Measurements from ENCODE around the gene ACTL10.

ACTL10 gene

DNA sequence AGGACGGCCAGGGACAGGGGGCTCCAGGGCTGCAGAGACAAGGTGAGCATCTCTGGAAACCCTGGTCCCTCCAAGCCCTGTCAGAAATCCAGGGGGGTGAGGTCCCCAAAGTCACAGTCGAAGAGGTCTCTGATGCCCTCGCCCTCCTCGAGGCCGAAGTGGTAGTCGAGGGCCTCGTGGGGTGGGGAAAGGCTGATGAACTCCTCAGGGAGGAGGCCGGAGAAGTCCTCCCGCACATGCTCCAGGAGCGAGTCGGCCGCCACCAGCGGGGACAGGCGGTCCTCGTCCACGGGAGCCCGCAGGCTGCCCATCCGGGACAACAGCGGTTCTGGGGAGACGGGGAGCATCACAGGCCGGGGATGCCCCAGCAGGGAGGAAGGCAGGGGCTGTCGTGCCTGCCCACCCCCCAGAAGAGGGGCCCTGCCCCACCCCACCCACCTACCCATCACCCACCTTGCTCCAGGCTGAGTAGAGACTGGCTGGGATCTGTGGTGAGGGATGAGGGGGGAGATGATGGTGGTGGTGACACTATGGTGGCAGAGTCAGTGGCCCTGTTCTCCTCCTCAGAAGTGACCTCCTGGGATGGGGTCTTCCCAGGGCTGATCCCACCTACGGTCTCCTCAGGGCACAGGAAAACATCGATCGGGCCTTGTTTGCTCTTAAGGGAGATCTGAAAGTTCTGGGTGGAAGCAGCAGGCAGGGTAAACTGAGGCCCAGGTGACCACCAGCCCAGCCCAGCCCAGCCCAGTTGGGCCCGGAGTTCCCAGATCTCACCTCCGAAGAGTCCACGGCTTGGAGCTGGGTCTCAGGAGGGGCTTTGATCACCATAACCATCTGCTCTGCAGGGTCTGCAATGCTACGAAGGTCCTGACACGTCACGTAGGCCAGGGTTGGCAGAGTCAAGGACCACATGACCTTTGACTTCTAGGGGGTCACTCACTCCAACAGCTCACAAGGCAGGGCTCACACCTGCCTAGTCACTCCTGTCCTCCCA is 10.2 kb downstream of the ACTL10 start:
- DNase-seq (ENCODE audit: low read depth in 2 of 2) = no peak

DNA sequence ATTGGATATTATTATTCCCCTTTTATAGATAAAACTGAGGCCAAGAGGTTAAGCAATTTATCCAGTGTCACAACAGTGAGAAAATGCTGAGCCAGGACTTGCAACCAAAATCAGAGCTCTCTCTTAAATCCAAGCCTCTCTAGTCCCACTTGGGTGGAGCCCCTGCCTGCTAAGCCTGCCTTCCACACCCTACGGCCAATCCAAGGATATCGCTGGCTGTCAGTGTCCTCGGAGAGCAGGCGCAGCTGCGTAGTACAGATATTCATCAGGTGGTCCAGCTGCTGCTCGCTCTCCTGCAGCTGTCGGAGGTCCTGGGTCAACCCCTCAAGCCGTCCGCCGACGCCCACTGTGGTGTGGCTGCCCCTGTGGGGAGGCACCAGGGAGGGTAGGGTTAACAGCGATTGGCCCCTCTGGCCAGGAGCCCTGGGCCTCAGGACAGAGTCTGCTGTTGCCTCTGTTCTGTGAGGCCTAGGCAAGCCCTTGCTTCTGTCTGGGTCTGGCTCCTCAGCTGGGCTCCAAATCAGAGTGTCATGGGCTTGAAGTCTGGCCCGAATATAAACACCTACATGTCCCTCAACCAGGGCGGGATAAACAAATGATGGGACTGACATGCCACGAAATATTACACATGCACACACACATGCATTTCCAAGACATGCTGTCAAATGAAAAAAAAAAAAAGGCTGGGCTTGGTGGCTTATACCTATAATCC is 11.4 kb downstream of the ACTL10 start:
- DNase-seq (ENCODE audit: low read depth in 2 of 2) = no peak

DNA sequence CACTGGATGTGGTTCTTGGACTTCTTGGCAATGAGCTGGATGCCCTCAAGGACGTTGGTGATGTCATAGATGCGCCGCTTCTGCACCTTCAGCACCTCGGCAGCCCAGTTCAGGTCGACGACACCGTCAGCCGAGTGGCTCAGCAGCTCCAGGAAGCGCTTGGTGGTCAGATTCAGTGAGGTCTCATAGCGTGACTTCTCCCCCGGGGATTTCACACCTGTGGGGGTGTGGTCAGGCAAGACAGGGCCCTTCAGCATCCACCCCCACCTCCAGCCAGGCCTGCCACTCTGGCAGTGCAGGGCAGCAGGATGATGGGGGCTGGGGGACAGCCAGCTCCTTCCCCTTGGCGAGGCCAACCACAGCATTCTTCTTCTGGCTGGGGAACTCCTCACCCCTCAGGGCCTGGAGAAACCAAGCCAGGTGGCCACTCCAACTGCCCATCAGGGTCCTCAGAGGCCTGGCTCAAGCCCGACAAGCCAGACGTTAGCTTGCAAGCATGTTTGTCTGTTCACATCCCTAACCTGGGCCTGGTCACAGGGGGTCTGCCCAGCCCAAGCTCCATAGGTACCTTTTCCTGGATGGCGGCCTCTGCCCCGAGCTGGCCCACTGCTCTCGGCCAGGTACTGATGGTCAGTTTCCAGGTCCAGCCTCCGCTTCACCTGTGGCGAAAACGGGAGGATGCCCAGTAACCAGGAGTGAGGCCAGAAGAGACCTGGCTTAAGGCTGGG is 13.2 kb downstream of the ACTL10 start:
- DNase-seq (ENCODE audit: low read depth in 2 of 2) = no peak

DNA sequence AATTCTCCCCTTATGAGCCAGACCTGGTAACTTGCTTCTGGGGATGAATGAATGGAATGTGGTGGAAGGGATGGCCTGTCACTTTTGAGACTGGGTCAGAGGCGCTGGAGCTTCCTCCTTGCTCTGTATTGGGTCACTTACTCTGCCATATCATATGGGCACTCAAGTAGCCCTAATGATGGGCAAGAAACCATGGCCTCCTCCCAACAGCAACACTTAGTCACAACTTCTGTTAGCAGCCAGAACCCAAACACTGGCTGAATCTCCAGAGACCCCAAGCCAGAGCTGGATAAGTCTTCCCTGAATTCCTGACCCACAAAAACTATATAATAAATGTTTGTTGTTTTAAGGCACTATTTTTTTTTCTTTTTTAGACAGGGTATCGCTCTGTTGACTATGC is 13.9 kb downstream of the ACTL10 start:
- DNase-seq (ENCODE audit: low read depth in 2 of 2) = no peak

DNA sequence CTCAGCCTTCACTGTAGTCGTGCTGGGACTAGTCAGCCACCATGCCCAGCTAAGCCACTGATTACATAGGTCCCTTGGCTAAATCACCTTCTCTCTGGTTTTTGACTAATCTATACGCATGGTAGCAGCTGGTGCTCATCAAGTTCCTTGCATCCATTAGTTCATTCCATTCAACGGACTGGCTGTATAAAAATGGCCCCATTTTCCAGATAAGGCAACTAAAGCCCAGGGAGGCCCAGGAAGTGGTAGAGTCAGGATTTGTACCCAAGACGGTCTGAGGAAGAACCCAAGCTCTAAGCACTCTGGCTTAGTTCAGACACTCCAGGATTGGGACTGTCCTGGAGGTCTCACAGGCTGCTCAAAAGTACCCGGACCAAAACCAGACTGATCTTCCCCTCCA is 14.5 kb downstream of the ACTL10 start:
- DNase-seq (ENCODE audit: low read depth in 2 of 2) = no peak

DNA sequence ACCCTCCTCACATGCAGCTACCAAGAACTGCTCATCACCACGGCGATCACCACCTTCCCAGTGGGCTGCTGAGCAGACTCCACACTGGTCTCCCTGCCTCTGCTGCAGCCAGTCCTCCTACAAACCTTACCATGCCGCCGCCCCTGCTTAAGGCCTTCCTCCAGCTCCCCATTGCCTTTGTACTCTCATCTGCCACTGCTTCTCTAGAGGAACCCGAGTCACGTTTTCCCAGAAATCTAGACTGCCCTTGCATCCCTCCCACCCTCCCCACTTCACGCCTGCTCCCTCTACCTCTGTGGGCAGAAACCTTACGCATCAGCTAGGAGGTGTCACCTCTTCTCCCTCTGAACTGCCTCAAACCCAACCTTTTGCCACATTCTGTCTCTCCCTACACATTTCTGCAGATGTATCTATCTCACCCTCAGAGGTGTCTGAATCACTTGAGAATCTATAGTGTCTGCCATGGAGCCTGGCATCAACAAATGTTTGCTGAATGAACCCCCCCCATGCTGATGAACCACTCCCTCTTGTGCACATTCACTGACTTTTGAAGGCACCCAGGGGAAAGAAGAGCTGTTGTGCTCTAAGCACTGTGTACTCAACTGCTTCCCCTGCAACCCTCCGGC is 15.1 kb downstream of the ACTL10 start:
- no peak for DNase-seq (ENCODE audit: low read depth in 2 of 2)

DNA sequence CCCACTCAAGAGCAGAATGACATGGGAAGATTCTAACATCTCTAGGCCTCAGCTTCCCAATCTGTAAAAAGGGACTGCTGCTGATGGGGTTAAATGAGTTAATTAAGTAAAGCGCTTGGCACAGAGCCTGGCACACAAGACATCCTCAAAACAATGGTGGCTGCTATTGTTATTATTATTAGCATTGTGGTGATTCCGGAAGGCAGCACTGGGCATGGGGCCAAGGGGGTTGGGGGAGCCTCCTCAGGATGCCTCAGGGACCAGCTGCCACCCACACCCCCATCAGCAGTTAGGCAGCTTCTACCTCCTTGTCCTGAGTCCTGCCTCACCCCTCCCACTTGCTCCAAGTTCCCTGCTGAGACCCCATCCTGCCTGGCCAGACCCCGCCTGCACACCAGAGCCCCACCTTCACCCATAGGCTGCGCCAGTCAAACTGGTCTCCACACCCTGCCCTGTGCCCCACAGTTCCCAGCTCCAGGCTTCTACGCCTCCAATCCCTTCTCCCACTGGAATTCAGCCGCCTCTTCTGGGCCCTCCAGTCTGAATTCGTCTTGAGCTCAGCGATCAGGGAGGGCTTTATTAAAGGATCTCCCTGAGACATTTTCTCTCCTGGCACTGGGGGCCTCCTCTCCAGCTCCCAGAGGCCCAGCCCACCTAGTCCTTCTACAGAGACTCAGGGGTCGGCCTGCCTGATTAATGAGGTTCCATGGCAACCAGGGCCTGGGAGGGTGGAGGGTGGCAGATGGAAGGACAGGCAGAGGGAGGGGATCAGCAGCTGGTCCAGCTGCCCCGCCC is 18.0 kb downstream of the ACTL10 start:
- DNase-seq (ENCODE audit: low read depth in 2 of 2) = no peak

DNA sequence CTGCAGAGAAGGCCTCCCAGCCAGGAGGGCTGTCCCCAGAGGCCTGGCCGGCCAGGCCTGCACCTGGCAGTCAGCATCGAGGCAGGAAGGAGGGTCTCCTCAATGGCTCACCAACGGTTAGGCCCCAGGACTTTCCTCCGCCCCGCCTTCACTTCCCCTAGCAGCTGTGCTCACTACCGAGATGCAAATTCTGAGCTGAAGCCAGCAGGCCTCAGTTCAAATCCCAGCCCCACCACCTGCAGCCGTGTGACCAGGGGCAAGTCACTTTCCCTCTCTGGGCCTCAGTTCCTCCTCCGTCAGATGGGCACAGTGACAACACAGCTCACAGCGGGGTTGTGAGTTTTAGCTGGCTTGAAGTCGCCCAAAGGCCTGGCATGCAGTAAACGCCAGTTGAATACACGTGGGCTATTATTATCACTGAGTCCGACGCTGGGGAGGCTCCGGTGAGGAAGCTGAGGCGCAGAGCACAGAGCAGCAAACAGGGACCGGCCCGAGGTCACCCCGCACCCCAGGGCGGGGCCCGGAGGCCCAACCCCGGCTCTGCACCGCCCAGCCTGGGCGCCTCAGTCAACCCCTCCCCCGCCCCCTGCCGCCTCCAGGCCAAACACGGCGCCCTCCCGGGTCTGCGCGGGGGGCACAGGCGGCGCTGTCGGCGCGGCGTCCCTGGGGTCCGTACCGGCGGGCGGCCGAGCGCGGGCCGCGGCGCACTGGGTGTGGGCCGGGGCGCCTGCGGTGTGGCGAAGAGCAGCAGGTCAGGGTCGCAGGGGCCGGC is 18.8 kb downstream of the ACTL10 start:
- no peak for DNase-seq (ENCODE audit: low read depth in 2 of 2)

DNA sequence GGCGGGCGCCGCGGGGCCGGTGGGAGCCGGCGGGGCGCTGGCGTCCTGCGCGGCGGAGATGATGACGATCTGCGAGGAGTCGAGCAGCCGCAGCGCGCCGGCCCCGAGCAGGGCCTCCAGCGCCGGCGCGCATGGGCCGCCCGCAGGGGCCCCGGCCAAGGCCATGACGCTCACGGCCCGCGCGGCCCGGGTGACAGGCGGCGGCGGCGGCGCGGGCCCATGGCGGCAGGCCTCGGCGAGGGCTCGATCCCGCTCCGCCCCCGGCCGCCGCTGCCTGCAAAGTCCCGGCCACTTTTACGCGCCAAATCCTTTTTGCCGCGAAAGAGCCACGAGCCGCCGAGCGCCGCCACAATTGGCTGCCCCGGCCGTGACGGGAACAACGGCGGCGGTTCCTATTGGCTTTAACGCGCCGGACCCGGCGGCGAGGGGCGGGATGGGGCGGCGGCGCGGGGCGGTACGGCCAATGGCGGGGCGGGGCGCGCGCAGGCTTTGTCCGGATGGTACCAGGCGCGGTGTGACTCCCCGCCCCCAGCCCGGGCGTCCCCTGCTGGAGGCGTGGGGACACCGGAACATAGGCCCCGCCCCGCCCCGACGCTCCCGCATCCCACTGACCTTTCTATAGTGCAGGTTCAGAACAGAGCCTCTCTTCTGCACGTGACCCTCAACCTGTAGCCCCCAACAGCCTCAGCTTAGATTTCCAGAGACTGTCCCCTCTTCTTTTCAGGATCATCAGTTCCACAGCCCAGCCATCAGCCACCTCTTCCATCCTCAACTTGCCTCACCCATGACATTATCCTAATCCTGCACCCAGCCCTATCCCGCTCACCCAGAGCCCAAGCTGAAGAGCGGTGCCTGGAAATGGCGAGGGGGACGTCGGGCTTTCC is 19.6 kb downstream of the ACTL10 start, which contains the start of gene E2F1:
E2F1 (minus strand) TSS at position 286 of the 884 bp plus-strand sequence; CDS start at position 165, 121 bp downstream.
- peak; percentile 82 to 85 for DNase-seq (ENCODE audit: low read depth in 2 of 2)

DNA sequence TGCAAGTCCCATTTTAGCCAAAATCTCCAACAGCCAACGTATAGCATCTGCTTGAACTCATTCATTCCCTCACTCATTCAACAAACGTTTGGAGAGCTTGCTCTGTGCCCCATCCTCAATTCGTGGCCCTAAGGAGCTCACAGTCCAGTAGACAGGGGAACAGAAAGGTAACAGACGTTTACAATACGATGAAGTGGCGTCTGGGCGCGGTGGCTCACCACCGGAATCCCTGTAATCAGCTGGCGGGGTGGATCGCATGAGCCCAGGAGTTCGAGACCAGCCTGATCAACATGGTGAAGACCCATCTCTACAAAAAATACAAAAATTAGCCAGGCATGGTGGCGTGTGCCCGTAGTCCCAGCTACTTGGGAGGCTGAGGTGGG is 20.2 kb downstream of the ACTL10 start:
- no peak for DNase-seq (ENCODE audit: low read depth in 2 of 2)

DNA sequence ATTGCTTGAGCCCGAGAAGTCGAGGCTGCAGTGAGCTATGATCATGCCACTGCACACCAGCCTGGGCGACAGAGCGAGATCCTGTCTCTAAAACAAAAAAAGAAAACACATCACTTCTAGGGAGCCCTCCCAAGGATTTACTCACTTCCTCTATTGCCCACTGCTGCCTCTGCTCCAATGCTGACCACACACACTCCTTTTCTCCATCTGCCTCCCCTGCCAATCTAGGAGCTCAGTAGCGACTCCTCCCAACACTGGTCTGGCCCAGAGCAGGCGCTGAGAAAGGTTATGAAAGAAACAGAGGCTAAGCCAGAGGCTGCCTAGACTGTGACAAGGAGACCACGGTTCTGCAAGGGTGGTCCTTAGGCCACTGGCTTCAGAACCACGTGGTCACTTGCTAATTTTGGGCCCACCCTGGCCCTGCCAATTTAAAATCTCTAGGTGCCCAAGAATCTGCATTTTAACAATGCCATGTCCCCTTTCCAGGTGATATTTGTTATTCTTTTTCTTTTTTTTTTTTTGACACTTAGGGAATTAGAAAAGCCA is 20.7 kb downstream of the ACTL10 start:
- DNase-seq (ENCODE audit: low read depth in 2 of 2) = no peak

DNA sequence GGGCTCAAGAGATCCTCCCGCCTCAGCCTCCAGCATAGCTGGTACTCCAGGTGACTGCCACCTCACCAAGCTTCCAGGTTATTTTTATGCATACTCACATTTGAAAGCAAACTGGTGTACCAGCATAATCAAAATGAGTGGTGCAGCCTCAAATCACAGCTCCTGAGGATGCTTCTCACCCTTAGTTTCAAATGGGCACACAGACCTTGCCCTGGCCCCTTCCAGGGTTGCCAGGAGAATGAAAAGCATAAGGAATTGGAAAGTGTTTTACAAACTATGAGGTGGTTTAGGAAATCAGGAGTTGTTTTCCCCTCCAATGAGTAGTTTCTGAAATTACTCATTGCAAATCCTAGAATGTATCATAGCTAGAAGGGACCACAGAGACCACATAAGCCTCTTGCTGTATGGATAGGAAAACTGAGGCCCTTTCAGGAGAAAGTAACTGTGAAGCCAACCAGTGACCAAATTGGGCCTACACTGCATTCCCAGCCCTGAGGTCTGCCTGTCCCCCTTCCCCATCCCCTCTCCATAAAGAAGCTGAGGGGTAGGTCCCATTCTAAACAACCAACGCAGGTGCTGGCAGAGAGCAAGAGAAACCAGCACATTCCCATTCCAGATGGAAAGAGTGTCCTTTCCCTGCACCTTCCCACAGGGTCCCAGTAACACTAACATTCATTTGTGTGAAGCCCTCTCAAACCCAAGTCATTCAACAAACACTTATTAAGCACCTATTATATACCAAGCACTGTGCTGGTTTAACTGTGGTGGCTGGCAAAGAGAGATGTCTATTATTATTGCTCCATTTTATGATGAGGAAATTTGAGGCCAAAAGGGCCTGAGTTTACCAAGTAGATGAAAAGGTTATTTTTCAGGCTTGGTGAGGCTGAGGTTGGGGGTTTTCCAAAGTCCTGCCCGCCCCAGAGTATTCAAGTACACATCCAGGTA is 21.5 kb downstream of the ACTL10 start:
- DNase-seq (ENCODE audit: low read depth in 2 of 2) = no peak

DNA sequence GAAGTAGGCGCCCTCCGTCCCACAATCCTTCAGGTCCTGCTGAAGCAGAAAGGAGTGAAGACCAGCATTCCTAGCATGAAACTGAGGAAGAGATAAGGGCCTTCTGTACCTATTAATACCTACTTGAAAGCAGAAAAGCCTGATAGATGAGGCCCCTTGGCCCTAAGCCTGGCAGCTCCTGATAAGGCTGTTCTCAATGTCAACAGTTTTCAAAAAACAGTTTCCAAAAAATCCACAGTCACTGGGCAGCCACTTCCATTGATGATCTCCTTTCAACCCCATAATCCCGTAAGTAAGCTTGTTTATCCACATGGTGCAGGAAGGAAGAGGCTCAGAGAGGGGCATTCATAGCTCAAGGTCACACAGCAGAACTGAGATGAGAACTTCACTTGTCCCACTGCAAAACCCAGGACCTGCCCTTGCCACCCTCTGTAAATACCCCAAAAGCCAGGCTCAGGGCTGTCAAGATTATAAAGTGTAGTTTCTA is 22.2 kb downstream of the ACTL10 start:
- DNase-seq (ENCODE audit: low read depth in 2 of 2) = no peak

DNA sequence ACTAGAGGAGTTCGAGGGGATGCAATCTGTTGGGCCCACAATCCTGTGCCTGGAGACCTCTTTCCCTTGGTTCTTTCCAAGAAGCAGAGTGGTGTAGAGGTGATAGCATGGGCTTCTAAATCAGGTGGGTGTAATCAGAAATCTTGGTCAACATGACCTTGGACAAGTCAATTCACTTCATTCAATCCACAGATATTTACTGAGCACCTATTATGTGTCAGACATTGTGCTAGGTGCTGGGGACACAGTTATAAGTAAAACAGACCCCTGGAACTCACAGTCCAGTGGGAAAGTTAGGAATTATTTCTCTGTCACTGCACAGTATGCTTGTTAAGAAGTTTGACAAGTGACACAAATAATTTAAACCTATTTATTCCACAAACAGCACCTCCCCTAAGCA is 22.8 kb downstream of the ACTL10 start:
- no peak for DNase-seq (ENCODE audit: low read depth in 2 of 2)

DNA sequence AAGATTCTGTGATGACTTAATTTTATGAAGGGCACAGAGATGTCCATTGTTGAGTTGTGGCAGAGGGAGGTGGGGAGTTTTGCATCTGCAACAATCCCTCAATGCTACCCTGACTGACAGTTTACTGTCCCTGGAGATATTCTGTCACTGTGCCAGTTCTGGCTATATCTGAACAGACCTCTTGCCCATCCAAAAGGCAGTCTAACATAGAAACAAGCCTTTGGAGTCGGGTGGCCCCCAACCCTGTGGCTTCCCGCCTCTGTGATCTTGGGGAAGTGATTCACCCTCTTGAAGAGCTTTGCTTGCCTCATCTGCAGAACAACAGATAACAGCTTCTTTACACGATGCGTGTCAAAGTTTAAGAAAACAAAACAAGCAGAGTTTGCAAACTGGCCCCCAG is 23.2 kb downstream of the ACTL10 start:
- no peak for DNase-seq (ENCODE audit: low read depth in 2 of 2)

DNA sequence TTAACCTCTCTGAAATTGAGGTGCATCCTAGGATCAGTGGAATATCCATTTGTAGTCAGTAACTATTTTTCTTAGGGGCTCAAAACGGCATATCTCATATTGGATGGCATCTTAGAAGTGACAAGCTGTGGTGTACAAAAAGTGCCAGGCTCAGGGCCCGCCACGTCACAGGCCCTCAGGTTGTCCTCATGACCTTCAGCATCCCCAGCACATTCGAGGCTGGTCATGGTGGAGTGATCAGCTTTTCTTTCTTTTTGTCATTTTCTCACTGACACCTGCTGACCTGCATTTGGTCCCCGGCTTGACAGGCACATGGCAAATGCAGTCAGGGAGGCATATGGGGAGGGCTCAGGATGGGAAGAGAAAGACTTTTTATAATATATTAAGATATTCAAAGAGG is 26.5 kb downstream of the ACTL10 start:
- no peak for DNase-seq (ENCODE audit: low read depth in 2 of 2)
